ENCODE data around the gene PRMT1. TPM values are rescaled to one million over a fixed set of nuclear protein-coding genes. Genes with fewer than 3 reads are reported as not detected.
A peak's percentile ranks its signal among the peaks of the same experiment; 100 is the strongest.

The PRMT1 gene
- total and polyA plus RNA-seq, 9 of the 15 experiments (the other 6 are each of a cell fraction or from before 2014, with no cell fraction given), result 13.3 to 464 (median 326) TPM

GRCh38 chr19:49677231-49677900 is at the start of gene PRMT1 (continued):
- TF ChIP-seq ZNF609 (CRISPR knock-in tag; IDR thresholded peaks at IDR 0.05; ENCODE audit: borderline replicate concordance) (no peak), UBTF (IDR thresholded peaks at IDR 0.05; ENCODE audit: borderline replicate concordance in 1 of 2, low read depth in 2 of 2, low read length in 2 of 2) (no peak), ZZZ3 (IDR thresholded peaks at IDR 0.05) (no peak), FIP1L1 (IDR thresholded peaks at IDR 0.05; ENCODE audit: low read depth, low read length, poor library complexity, severe bottlenecking) (peak; percentile 65), ZSCAN32 (CRISPR knock-in tag; IDR thresholded peaks at IDR 0.05) (no peak), ZNF592 (IDR thresholded peaks at IDR 0.05) (no peak), KLF16 (IDR thresholded peaks at IDR 0.05) (no peak), ETV5 (CRISPR knock-in tag; IDR thresholded peaks at IDR 0.05; ENCODE audit: low read depth) (peak; percentile 91), MAFF (IDR thresholded peaks at IDR 0.05; ENCODE audit: low read length) (no peak), SRSF7 (optimal IDR thresholded peaks at IDR 0.05; ENCODE audit: low read depth, low read length) (no peak)
